ENCODE data around the gene CCDC60.

Gene CCDC60

GRCh38 chr12:119385659-119386058 lies 51.1 kb downstream of the CCDC60 start:
- Histone ChIP-seq H3K4me3 (ENCODE audit: low read depth, low read length) (no peak overlapping the region), H3K27me3 (ENCODE audit: insufficient read depth, low read length) (no peaks in the 10 kb centered on the region), H3K79me1 (ENCODE audit: low read length) (no peaks in the 10 kb centered on the region), H3K23ac (ENCODE audit: low read length) (no peak overlapping the region), H2BK5ac (ENCODE audit: low read depth, low read length, poor library complexity) (no peak overlapping the region), H2BK12ac (ENCODE audit: low read length) (no peak overlapping the region), H2AK5ac (ENCODE audit: low read length) (no peak overlapping the region), H3K36me3 (ENCODE audit: control insufficient read depth in 1 of 2, insufficient read depth in 2 of 2, low read length in 2 of 2) (no peaks in the 10 kb centered on the region), H3K4me2 (ENCODE audit: low read length) (no peak overlapping the region), H3K4me1 (ENCODE audit: control insufficient read depth in 1 of 2, insufficient read depth in 2 of 2, low read length in 2 of 2) (no peaks in the 10 kb centered on the region), H4K8ac (ENCODE audit: low read depth, low read length) (no peak overlapping the region), H3K14ac (ENCODE audit: low read length) (no peak overlapping the region), H3K79me2 (ENCODE audit: control insufficient read depth, insufficient read depth, low read length, poor library complexity) (no peaks in the 10 kb centered on the region), H3K9me3 (ENCODE audit: insufficient read depth, low read depth, low read length) (no peaks in the 10 kb centered on the region), H4K91ac (ENCODE audit: low read depth, low read length) (no peak overlapping the region), H3K4ac (ENCODE audit: low read depth, low read length) (no peak overlapping the region), H2BK120ac (ENCODE audit: insufficient read depth, low read length, poor library complexity) (no peak overlapping the region), H2AFZ (ENCODE audit: insufficient read depth, low read length, poor library complexity) (no peak overlapping the region), H3K9ac (ENCODE audit: low read length) (no peak overlapping the region), H4K12ac (ENCODE audit: low read depth, low read length) (no peak overlapping the region), H3K18ac (ENCODE audit: low read length) (no peak overlapping the region), H3K27ac (ENCODE audit: low read depth, low read length) (no peak overlapping the region)
- no CpG with 5 or more reads among the region's 3 CpGs for WGBS (ENCODE audit: extremely low coverage, insufficient coverage, insufficient read length)
- DNase-seq: no peak

DNA sequence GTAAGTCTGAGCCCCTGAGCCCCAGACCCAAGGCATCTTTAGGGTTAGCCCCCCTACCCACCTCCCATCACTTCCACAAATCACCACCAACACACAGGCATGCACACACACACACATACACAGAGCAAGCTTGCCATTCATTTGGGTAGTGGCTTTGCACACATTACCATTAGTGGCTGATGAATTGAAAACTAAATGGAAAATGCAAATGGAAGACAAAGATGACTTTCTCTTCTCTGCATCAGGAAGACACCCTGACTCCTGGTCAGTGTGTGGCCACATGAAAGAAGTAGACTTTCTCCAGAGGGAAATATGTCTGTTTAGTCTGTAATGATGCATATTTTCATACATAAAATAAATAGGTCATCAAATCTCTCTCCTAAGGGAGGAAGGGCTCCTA lies 55.2 kb downstream of the CCDC60 start:
- Histone ChIP-seq H3K9me3 (ENCODE audit: insufficient read depth, low read depth, low read length) (no peaks in the 10 kb centered on the region), H3K27me3 (ENCODE audit: insufficient read depth, low read length) (no peaks in the 10 kb centered on the region), H4K91ac (ENCODE audit: low read depth, low read length) (no peak overlapping the region), H3K36me3 (ENCODE audit: control insufficient read depth in 1 of 2, insufficient read depth in 2 of 2, low read length in 2 of 2) (no peaks in the 10 kb centered on the region), H3K18ac (ENCODE audit: low read length) (no peak overlapping the region), H2AFZ (ENCODE audit: insufficient read depth, low read length, poor library complexity) (no peak overlapping the region), H3K4me2 (ENCODE audit: low read length) (no peak overlapping the region), H4K12ac (ENCODE audit: low read depth, low read length) (no peak overlapping the region), H3K79me1 (ENCODE audit: low read length) (no peaks in the 10 kb centered on the region), H4K8ac (ENCODE audit: low read depth, low read length) (no peak overlapping the region), H2BK5ac (ENCODE audit: low read depth, low read length, poor library complexity) (no peak overlapping the region), H2BK12ac (ENCODE audit: low read length) (no peak overlapping the region), H2BK120ac (ENCODE audit: insufficient read depth, low read length, poor library complexity) (no peak overlapping the region), H3K4ac (ENCODE audit: low read depth, low read length) (no peak overlapping the region), H3K23ac (ENCODE audit: low read length) (no peak overlapping the region), H3K4me3 (ENCODE audit: low read depth, low read length) (no peak overlapping the region), H3K27ac (ENCODE audit: low read depth, low read length) (no peak overlapping the region), H2AK5ac (ENCODE audit: low read length) (no peak overlapping the region), H3K14ac (ENCODE audit: low read length) (no peak overlapping the region), H3K9ac (ENCODE audit: low read length) (no peak overlapping the region), H3K79me2 (ENCODE audit: control insufficient read depth, insufficient read depth, low read length, poor library complexity) (no peaks in the 10 kb centered on the region), H3K4me1 (ENCODE audit: control insufficient read depth in 1 of 2, insufficient read depth in 2 of 2, low read length in 2 of 2) (no peaks in the 10 kb centered on the region)
- no peak for DNase-seq

- Histone ChIP-seq H2BK120ac (ENCODE audit: insufficient read depth, low read length, poor library complexity) (no peak overlapping the region), H3K79me1 (ENCODE audit: low read length) (no peaks in the 10 kb centered on the region), H3K4me3 (ENCODE audit: low read depth, low read length) (no peak overlapping the region), H3K14ac (ENCODE audit: low read length) (no peak overlapping the region), H3K79me2 (ENCODE audit: control insufficient read depth, insufficient read depth, low read length, poor library complexity) (no peaks in the 10 kb centered on the region), H3K4me1 (ENCODE audit: control insufficient read depth in 1 of 2, insufficient read depth in 2 of 2, low read length in 2 of 2) (no peaks in the 10 kb centered on the region), H4K12ac (ENCODE audit: low read depth, low read length) (no peak overlapping the region), H2AK5ac (ENCODE audit: low read length) (no peak overlapping the region), H2BK12ac (ENCODE audit: low read length) (no peak overlapping the region), H2BK5ac (ENCODE audit: low read depth, low read length, poor library complexity) (no peak overlapping the region), H3K27ac (ENCODE audit: low read depth, low read length) (no peak overlapping the region), H3K4me2 (ENCODE audit: low read length) (no peak overlapping the region), H3K9me3 (ENCODE audit: insufficient read depth, low read depth, low read length) (peaks cover 2% of the 10 kb centered on the region), H3K27me3 (ENCODE audit: insufficient read depth, low read length) (no peaks in the 10 kb centered on the region), H3K4ac (ENCODE audit: low read depth, low read length) (no peak overlapping the region), H3K18ac (ENCODE audit: low read length) (no peak overlapping the region), H2AFZ (ENCODE audit: insufficient read depth, low read length, poor library complexity) (no peak overlapping the region), H3K23ac (ENCODE audit: low read length) (no peak overlapping the region), H3K9ac (ENCODE audit: low read length) (no peak overlapping the region), H3K36me3 (ENCODE audit: control insufficient read depth in 1 of 2, insufficient read depth in 2 of 2, low read length in 2 of 2) (no peaks in the 10 kb centered on the region), H4K91ac (ENCODE audit: low read depth, low read length) (no peak overlapping the region), H4K8ac (ENCODE audit: low read depth, low read length) (no peak overlapping the region)
- no peak for DNase-seq
- no CpG with 5 or more reads among the region's 5 CpGs for WGBS (ENCODE audit: extremely low coverage, insufficient coverage, insufficient read length)
These were observed 57.1 kb downstream of the CCDC60 start for GRCh38 chr12:119391673-119392072.

- Histone ChIP-seq H3K23ac (ENCODE audit: low read length) (no peak overlapping the region), H3K4me1 (ENCODE audit: control insufficient read depth in 1 of 2, insufficient read depth in 2 of 2, low read length in 2 of 2) (no peaks in the 10 kb centered on the region), H3K27ac (ENCODE audit: low read depth, low read length) (no peak overlapping the region), H3K79me2 (ENCODE audit: control insufficient read depth, insufficient read depth, low read length, poor library complexity) (no peaks in the 10 kb centered on the region), H3K4me2 (ENCODE audit: low read length) (no peak overlapping the region), H3K14ac (ENCODE audit: low read length) (no peak overlapping the region), H3K4ac (ENCODE audit: low read depth, low read length) (no peak overlapping the region), H2AK5ac (ENCODE audit: low read length) (no peak overlapping the region), H2AFZ (ENCODE audit: insufficient read depth, low read length, poor library complexity) (no peak overlapping the region), H3K9me3 (ENCODE audit: insufficient read depth, low read depth, low read length) (peaks cover 12% of the 10 kb centered on the region), H3K4me3 (ENCODE audit: low read depth, low read length) (no peak overlapping the region), H4K91ac (ENCODE audit: low read depth, low read length) (no peak overlapping the region), H2BK12ac (ENCODE audit: low read length) (no peak overlapping the region), H2BK120ac (ENCODE audit: insufficient read depth, low read length, poor library complexity) (no peak overlapping the region), H4K8ac (ENCODE audit: low read depth, low read length) (no peak overlapping the region), H2BK5ac (ENCODE audit: low read depth, low read length, poor library complexity) (no peak overlapping the region), H3K79me1 (ENCODE audit: low read length) (no peaks in the 10 kb centered on the region), H3K18ac (ENCODE audit: low read length) (no peak overlapping the region), H3K9ac (ENCODE audit: low read length) (no peak overlapping the region), H3K27me3 (ENCODE audit: insufficient read depth, low read length) (no peaks in the 10 kb centered on the region), H4K12ac (ENCODE audit: low read depth, low read length) (no peak overlapping the region), H3K36me3 (ENCODE audit: control insufficient read depth in 1 of 2, insufficient read depth in 2 of 2, low read length in 2 of 2) (no peaks in the 10 kb centered on the region)
- no CpG with 5 or more reads among the region's 4 CpGs for WGBS (ENCODE audit: extremely low coverage, insufficient coverage, insufficient read length)
- DNase-seq: no peak
These were observed 59.1 kb downstream of the CCDC60 start for GRCh38 chr12:119393677-119394076.
